B cell (primary cell): Measurements from ENCODE around the gene GCDH.

Source experiments
- EZH2 ChIP-seq: IDR thresholded peaks from 2 replicates; pipeline ENCODE4 v1.6.1; 2012; ENCODE audit warnings: borderline replicate concordance, low read depth, mild to moderate bottlenecking, moderate library complexity, low read length; ENCODE audit not compliant: insufficient read depth, poor library complexity, severe bottlenecking
- TF ChIP-seq, protein P1 (sequence below): fragments of 200-600 bp; IDR thresholded peaks from one replicate; pipeline ENCODE4 v1.8.0; 2022; ENCODE audit warnings: antibody characterized with exemption, mild to moderate bottlenecking

- TF ChIP-seq, protein P1, sequence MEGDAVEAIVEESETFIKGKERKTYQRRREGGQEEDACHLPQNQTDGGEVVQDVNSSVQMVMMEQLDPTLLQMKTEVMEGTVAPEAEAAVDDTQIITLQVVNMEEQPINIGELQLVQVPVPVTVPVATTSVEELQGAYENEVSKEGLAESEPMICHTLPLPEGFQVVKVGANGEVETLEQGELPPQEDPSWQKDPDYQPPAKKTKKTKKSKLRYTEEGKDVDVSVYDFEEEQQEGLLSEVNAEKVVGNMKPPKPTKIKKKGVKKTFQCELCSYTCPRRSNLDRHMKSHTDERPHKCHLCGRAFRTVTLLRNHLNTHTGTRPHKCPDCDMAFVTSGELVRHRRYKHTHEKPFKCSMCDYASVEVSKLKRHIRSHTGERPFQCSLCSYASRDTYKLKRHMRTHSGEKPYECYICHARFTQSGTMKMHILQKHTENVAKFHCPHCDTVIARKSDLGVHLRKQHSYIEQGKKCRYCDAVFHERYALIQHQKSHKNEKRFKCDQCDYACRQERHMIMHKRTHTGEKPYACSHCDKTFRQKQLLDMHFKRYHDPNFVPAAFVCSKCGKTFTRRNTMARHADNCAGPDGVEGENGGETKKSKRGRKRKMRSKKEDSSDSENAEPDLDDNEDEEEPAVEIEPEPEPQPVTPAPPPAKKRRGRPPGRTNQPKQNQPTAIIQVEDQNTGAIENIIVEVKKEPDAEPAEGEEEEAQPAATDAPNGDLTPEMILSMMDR: no peak
- TF ChIP-seq EZH2: no peak
Measured at GRCh38 chr19:12868540-12869112, 22.3 kb upstream of the GCDH start.
